NCI-H345 treated with DMSO at 0.1 percent for 48 hours (cell line): ENCODE data around the gene FMO4.
"Not testable (repeated sequence)": the region's sequence is repeated elsewhere in the genome, so short reads cannot be mapped to it uniquely, and the experiment has no call there.

Experiments
- DNase-seq: peaks from one replicate; lab custom pipeline; 2025; ENCODE audit not compliant: unreplicated experiment; lab: John Stamatoyannopoulos, UW

FMO4 gene

DNA sequence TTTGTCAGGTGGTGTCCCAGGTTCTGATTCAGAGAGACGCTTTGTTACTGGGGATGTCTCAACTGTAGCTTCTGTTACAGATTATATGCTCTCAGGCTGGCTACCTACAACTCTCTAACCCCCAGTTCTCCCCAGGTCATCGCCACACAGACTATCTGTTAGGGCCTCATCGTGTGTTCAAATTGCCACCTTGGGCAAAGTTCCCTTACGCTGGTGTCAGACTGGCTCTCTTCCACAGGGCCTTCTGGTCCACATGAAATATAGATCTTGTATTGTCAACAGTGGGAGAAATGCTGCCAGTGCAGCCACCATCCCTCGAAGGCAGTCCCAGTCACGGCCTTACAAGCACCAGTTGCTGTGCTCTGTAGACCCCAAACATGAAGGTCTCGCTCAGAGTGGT lies 15.3 kb downstream of the FMO4 start:
- DNase-seq = no peak

DNA sequence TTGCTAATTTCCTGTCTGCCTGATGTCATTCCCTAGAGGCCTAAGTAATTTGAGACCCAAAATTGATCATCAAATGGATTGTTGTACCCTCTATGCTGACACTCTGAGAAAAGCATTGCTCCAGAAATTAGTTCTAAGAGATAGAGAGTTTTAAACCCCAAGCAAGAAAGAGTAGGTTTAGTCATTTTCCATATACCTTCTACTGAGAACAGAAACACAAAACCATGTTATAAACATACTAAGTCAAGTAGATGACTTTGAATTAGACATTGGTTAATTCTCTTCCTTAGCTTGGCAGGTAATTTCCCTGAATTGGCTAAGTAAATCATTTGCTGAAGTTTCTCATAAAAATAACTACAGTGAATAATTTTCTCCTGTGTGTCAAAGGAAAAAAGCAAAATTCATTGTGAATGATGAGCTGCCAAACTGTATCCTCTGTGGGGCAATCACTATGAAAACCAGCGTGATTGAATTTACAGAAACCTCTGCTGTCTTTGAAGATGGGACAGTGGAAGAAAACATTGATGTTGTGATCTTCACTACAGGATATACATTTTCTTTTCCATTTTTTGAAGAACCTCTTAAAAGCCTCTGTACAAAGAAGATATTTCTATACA lies 20.1 kb downstream of the FMO4 start:
- DNase-seq = no peak

DNA sequence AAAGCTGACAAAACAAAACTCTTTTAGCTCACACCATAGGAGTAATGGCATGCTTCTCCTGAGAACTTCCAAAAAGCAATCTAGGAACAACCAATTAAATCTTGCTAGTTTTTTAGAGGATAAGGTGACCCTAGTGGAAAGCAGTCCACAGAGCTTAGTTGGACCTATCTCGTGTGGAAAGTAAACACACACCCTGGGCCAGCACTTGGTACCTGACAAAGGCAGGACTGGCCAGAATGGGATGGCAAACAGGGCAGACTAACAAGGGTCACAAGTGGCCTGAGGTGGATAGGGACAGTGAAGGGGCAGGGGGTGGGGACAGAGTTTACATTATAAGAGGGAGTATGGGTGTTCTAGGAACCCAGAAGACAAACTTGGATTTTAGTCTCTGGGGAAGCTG lies 22.0 kb downstream of the FMO4 start:
- DNase-seq = no peak

DNA sequence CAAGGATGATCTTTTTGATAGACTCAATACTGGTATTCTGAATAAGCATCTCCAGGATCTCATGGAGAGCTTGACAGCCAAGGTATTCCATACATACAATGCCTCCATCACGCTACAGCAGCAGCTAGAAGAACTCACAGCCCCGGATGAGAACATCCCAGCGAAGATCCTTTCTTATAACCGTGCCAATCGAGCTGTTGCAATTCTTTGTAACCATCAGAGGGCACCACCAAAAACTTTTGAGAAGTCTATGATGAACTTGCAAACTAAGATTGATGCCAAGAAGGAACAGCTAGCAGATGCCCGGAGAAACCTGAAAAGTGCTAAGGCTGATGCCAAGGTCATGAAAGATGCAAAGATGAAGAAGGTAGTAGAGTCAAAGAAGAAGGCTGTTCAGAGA lies 25.4 kb downstream of the FMO4 start:
- DNase-seq = not testable (repeated sequence)

DNA sequence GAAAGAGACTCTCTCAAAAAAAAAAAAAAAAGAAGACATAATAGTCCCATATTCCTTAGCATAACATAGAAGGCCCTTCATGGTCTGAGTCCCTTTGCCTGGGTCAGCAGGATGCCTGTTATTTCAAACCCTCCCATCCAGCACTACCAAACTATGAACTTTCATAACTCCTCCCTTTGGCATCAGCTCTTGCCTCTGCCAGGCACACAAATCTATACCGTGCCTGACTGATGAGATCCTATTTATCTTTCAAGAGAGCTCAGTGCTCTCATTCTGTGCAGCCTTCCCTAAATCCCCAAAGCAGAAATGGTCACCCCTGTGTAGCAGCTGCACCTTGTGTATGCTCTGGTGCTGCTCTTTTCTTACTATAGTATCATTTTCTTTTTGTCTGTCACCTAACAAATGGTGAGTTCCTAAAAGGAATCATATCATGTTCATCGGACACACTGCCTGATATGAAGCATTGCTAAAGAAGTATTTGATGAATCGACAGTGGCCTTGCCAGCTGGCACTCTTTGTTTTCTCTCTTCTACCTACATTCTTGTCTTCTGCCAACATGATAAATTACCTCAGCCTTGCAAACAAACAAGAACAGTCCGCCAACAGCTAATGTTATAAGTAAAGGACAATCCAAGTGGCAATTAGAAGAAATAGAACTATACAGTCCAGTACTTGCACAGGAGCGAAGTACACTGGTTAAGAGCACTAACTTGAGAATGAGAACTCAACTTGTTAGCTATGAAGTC lies 29.9 kb downstream of the FMO4 start:
- DNase-seq = no peak

DNA sequence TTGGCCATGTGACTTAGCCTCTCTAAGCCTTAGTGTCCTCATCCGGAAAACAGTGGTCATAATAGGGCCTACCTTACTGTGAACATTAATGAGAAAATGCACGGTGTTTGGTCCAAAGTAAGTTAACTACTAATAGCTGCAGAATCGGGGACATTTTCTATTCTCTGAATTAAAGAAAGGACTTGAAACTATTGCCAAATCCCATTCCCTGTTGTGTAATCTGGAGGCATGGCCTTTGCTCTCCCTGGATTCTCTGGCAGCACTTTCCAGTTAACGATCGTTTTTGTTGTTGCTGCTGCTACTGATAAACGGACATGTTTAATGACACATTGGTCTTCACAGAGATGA lies 30.5 kb downstream of the FMO4 start:
- DNase-seq = no peak

DNA sequence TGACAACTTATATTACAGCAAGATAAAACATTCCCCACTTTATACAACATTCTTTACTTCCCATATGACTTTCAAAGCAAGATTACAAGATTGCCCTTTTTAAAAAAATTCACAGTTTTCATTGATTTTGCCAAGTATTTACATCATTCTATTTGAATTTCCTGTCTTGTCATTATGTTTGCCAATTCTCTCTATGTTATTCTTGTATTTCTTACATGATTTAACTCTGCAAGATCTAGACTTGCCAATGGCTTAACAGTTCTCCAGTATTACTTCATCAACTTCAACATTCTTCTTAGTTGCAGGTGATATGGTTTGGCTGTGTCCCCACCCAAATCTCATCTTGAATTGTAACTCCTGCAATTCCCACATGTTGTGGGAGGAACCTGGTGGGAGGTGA lies 31.6 kb downstream of the FMO4 start:
- no peak for DNase-seq

DNA sequence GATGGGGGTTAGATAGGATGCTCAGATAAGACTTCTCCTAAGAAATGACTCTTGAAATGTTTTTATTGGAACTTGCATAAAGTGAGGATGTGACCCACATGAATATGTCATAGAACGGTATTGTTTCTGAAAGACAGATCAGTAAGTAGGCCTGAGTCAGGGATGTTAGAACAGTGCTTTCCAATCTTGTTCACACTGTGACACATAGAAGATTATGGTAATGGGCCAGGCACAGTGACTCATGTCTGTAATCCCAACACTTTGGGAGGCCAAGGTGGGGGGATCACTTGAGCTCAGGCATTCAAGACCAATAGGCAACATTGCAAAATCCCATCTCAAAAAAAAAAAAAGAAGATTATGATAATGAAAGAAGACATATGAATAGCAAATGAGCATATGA lies 32.9 kb downstream of the FMO4 start:
- DNase-seq = no peak

DNA sequence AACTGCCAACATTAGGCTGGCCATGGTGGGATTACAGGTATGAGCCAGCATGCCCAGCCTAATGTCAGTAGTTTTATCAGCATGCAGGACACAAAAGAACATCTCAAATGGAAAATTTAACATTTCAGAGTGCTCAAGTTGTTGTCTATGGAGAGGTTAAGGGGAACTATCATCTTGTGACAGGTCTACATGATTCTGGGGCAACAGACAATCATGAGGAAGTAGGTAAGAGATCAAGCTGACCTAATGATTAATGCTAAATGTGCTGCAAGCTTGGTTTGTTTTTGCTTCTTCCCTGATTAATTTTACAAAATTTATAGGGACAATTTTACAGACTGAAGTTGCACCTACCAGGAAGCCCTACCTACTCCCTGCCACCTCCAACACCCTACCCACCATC lies 36.6 kb downstream of the FMO4 start:
- DNase-seq = no peak

DNA sequence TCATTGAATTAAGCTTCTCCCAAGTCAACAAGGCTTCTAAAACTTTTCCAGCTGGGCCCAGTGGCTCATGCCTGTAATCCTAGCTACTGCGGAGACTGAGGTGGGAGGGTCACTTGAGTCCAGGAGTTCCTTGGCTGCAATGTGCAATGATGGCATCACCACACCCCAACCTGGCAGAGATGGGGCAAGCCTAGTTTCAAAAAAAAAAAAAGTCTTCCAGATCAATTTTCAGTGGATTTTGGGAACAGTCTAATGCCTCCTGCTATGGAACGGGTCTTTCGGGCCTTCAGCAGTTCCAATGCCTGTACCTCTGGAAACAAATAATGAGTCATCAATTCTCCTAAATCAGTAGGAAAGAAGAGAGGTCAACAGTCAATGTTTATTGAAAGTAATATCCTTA lies 38.0 kb downstream of the FMO4 start:
- DNase-seq = no peak

DNA sequence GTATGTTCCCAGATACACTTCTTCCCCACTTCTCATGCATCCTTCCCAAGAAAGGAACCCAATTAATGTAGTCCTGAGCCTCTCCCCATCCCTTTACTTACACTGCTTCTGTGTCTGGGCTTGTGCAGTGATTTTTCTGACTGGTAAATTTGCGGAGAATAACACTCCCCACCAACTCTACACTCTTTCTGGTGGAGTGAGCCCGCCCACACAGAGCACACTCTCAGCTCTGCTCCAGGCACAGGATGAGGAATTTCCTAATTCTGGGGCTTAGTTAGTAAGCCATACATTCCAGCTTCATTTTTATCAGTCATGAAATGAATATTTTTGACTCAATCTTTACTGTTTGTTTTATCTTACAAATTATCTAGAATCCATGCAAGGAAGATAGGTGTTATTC lies 38.6 kb downstream of the FMO4 start:
- no peak for DNase-seq

DNA sequence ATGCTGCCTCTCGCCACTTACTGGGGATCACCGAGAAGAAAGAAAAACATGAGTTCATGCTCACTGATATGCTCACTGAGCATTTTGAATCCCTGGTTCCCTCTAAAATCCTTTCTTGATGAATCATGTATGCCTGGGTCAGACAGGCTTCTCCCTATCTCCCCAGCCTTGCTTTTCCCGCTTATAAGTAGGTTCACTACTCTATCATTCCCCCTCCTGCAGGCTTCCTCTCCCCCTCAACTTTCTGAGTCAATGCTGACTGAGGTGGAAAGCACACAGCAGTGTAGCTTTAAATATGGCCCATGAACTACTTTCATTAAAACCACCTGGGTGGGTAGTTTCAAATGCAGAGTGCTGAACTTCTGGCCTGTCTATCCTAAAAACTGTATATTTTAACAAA lies 41.7 kb downstream of the FMO4 start:
- DNase-seq = no peak

DNA sequence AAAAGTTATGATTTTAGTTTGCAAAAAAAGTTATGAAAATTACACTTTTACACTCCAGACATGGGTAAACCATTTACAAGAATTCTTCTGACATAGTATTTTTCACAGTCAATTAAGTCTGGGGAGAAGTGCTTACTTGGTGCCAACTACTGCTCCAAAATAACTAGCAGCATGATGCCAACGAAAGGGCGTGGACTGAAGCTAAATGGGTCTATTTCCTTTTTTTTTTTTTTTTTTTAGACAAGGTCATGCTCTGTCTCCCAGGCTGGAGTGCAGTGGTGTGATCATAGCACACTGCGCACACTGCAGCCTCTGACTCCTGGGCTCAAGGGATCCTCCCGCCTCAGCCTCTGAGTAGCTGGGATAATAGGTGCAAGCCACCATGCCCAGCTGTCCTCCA lies 43.2 kb downstream of the FMO4 start:
- no peak for DNase-seq

DNA sequence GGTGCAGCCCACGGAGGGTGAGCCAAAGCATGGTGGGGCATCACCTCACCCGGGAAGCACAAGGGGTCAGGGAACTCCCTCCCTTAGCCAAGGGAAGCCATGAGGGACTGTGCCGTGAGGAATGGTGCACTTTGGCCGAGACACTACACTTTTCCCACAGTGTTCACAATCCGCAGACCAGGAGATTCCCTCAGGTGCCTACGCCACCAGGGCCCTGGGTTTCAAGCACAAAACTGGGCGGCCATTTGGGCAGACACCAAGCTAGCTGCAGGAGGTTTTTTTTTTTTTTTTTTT lies 45.3 kb downstream of the FMO4 start:
- not testable (repeated sequence) for DNase-seq

DNA sequence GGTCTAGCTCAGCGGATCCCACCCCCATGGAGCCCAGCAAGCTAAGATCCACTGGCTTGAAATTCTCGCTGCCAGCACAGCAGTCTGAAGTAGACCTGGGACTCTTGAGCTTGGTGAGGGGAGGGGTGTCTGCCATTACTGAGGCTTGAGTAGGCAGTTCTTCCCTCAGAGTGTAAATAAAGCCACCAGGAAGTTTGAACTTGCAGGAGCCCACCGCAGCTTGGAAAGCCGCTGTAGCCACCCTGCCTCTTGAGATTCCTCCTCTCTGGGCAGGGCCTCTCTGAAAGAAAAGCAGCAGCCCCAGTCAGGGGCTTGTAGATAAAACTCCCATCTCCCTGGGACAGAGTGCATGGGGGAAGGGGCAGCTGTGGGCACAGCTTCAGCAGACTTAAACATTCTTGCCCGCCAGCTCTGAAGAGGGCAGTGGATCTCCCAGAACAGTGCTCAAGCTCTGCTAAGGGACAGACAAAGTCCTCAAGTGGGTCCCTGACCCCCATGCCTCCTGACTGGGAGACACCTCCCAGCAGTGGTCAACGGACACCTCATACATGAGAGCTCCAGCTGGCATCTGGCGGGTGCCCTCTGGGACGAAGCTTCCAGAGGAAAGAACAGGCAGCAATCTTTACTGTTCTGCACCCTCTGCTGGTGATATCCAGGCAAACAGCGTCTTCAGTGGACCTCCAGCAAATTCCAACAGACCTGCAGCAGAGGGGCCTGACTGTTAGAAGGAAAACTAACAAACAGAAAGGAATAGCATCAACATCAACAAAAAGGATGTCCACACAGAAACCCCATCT lies 45.9 kb downstream of the FMO4 start:
- not testable (repeated sequence) for DNase-seq

DNA sequence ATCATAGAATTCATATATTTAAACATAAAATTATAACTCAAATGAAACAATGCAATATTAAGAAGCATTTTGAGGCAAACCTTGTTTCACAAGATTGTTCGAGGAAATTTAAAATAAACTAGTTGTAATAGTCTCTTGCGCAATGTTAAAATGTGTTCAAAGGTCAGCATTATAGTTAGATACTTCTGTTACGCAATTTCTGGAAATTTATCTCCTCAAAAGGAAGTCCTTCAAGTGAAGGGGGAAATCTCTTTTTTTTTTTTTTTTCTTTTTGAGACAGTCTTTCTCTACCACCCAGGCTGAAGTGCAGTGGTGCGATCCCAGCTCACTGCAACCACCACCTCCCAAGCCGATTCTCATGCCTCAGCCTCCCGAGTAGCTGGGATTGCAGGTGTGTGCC lies 52.1 kb downstream of the FMO4 start:
- DNase-seq = no peak

DNA sequence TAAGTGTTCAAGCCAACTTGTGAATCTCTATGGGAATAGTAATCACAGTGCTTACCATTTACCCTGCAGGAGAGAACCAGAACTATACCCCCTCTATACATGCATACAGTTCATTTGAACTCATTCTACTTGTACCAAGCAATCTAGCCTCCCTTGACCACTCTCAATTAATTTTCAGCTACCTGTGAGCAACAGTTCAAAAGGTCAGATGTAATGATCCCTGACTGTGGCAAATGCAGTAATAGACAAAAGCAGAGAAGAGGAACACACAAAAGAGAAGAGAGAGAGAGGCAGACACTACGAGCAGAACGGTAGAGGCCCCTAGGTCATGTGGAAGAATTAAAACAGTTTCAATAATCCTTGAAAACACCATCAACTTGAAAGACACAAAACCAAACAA lies 52.8 kb downstream of the FMO4 start:
- DNase-seq = no peak

DNA sequence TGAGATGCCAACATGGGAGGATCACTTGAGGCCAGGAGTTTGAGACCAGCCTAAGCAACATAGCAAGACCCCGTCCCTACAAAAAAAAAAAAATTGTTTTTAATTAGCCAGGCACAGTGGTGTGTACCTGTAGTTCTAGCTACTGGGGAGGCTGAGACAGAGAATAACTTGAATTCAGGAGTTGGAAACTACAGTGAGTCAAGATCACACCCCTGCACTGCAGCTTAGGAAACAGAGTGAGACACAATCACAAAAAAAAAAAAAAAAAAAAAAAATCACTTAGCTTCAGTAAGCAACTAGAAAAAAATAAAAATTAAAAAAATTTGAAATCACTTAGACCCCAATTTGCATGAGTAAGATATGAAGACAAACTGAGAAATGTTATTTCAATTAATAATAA lies 53.5 kb downstream of the FMO4 start:
- DNase-seq = no peak

DNA sequence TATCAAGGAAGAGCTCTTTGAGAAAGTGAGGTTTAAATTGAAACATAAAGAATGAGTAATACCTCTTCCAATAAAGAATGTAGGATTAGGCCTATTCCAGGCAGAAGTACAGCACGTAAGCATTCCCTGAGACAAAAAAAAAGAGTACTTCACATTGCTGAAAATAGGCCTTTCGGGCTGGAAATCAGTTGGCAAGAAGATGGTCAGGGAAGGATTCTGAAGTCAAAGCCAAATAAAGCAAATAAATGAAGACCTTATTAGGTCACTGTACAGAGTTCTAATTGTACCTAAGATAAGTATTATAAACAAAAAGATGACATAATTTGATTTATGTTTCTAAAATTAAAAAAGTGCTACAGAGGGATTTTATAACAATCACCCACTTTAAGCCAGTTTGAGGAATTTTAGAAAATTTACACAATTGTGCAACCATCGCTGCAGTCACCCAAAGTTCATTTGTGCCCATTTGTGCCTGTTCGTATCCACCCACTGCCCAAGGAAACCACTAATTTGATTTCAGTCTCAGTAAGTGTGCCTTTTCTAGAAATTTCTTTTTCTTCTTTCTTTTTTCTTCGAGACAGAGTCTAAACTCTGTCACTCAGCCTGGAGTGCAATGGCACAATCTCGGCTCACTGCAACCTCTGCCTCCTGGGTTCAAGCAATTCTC lies 58.6 kb downstream of the FMO4 start:
- no peak for DNase-seq

DNA sequence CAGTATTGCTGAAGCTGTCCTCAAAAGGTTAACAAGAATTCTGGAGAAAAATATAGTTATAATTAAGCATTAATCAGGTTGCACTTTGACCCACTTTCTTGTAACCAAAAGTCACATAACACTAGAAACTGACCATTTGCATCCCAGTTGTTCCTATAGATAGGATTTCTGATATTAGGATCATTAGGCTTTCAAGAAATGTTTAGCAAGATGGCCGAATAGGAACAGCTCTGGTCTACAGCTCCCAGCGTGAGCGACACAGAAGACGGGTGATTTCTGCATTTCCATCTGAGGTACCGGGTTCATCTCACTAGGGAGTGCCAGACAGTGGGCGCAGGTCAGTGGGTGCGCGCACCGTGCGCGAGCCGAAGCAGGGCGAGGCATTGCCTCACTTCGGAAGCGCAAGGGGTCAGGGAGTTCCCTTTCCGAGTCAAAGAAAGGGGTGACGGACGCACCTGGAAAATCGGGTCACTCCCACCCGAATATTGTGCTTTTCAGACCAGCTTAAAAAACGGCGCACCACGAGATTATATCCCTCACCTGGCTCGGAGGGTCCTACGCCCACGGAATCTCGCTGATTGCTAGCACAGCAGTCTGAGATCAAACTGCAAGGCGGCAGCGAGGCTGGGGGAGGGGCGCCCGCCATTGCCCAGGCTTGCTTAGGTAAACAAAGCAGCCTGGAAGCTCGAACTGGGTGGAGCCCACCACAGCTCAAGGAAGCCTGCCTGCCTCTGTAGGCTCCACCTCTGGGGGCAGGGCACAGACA lies 59.6 kb downstream of the FMO4 start:
- DNase-seq = peak; percentile 1

DNA sequence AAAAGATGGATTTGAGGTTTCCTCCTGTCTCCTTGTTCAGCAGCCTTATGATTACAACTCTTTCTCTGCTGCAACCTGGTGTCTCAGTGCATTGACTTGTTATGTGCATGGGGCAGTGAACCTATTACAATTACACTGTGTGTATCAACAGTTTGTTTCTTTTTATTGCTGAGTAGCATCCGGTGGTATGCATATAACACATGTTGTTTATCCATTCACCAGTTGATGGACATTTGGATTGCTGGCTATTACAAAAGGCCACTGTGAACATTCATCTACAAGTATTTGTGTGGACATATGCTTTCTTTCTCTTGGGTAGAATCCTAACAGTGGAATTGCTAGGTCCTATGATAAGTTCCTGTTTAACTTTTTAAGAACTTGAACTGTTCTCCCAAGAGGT lies 65.9 kb downstream of the FMO4 start:
- DNase-seq = no peak
